Heart left ventricle (tissue), 13 donors: Measurements from ENCODE around the gene TUNAR.

Experiments
- CTCF ChIP-seq, 12 donors: fragments of 200-600 bp; sonication (generic) in 4 of 12; IDR thresholded peaks; one replicate each; pipeline versions ENCODE4 v1.5.0 to v1.8.0; 2018 to 2022; ENCODE audit warnings: antibody characterized with exemption in 12 of 12, mild to moderate bottlenecking in 5 of 12
- POLR2A ChIP-seq, 2 donors: fragments of 450-650 bp; IDR thresholded peaks; one replicate each; pipeline ENCODE4 v1.6.1; 2017; ENCODE audit warnings: antibody characterized with exemption in 2 of 2, mild to moderate bottlenecking in 2 of 2, moderate library complexity in 2 of 2
- donor health status: ischemic (EF 13 %, LVEDD 7.1; RV severe dilation, severe dysfunction).
- donor health status: DM: no; HTN: yes; CAD: no.
- donor health status: DM: no; HTN: no; CAD: no.
- donor health status: ischemic (EF 25% LVEDD 6.9; RV normal size, moderate dysfunction).
- donor health status: ischemic (EF 25% LVEDD 5.7; RV mildly dilated, moderate dysfunction).
- donor health status: ischemic (EF 35%, LVEDD 5.7; RV mildly dilated, moderate dysfunction).
- donor health status: nonischemic (EF 11% LVEDD 7.7; RV severe dilation, severe dysfunction).
- donor health status: DM: yes; HTN: yes; CAD: no.
- donor health status: PGD.
- donor health status: ischemic (EF 29% LVEDD 5.4; RV normal size, mild dysfunction).
- donor health status: nonischemic (EF 23%, LVEDD 6.1; RV moderate dilation, normal function).

- no peak for TF ChIP-seq CTCF (IDR thresholded peaks at IDR 0.05)
- TF ChIP-seq POLR2A (IDR thresholded peaks at IDR 0.05): no peak
Measured at GRCh38 chr14:95834496-95834895, 42.1 kb upstream of the TUNAR start.
